22Rv1 (cell line): ENCODE results near the gene APBA1.

ENCODE experiments used
- ZFX ChIP-seq: fragments of 450-650 bp; IDR thresholded peaks from 2 replicates; pipeline ENCODE4 v1.6.1; 2017; ENCODE audit warnings: antibody characterized with exemption, borderline replicate concordance
- TF ChIP-seq, protein P1 (sequence below): fragments of 450-650 bp; IDR thresholded peaks from 2 replicates; pipeline ENCODE4 v1.5.1; 2017; ENCODE audit warnings: mild to moderate bottlenecking

DNA sequence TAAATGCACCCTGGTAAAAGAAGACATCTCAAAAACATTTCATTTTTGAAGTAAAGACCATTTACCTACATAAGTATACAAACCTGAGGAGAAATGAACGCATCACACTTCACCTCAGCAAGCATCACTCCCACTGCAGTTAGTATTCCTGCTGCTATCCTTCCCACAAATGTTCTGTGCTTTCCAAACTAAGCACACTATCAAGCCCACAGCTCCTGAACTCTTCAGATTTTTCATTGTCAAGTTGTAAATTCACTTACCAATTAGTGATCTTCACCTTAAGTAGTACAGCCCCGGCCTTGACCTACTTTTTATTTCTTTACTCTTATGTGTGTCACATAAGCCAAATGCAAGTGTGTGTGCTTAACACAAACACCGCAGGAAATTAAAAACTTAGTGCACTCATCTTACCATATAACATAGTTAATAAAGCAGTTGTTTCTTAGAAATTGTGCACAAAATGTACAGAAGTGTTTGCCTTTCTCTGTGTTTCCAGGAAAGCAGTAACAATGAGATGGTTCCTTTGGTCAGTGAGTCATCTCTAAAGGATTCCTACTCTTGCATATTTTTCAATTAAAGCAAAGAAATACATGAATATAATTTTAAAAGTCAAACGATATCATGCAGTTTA, 169.4 kb downstream of the APBA1 start:
- TF ChIP-seq, protein P1, sequence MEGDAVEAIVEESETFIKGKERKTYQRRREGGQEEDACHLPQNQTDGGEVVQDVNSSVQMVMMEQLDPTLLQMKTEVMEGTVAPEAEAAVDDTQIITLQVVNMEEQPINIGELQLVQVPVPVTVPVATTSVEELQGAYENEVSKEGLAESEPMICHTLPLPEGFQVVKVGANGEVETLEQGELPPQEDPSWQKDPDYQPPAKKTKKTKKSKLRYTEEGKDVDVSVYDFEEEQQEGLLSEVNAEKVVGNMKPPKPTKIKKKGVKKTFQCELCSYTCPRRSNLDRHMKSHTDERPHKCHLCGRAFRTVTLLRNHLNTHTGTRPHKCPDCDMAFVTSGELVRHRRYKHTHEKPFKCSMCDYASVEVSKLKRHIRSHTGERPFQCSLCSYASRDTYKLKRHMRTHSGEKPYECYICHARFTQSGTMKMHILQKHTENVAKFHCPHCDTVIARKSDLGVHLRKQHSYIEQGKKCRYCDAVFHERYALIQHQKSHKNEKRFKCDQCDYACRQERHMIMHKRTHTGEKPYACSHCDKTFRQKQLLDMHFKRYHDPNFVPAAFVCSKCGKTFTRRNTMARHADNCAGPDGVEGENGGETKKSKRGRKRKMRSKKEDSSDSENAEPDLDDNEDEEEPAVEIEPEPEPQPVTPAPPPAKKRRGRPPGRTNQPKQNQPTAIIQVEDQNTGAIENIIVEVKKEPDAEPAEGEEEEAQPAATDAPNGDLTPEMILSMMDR = no peak
- no peak for TF ChIP-seq ZFX
